Transverse colon (tissue), 3 donors: Measurements from ENCODE around the gene IER5L.

ENCODE experiments used
- CTCF ChIP-seq, 5 experiments: fragments of 200-600 bp in 3 of 5; fragments of 450-650 bp in 2 of 5; sonication (generic) in 3 of 5; IDR thresholded peaks; 1 replicate in 2 of 5; 2 replicates in 3 of 5; pipeline ENCODE4 v1.5.1; 2016 to 2017; ENCODE audit warnings: antibody characterized with exemption in 5 of 5, inconsistent platforms in 3 of 5, mild to moderate bottlenecking in 2 of 5, moderate library complexity in 1 of 5
- EP300 ChIP-seq: sonication (generic); formaldehyde crosslinking; IDR thresholded peaks from one replicate; pipeline ENCODE4 v1.6.1; 2017; ENCODE audit warnings: antibody characterized with exemption, low read depth
- POLR2A ChIP-seq: fragments of 450-650 bp; IDR thresholded peaks from one replicate; pipeline ENCODE4 v1.6.1; 2016; ENCODE audit warnings: antibody characterized with exemption, mild to moderate bottlenecking, moderate library complexity

GRCh38 chr9:129150672-129151211, 27.3 kb downstream of the IER5L start:
- TF ChIP-seq POLR2A: no peak
- TF ChIP-seq EP300: no peak
- TF ChIP-seq CTCF (IDR thresholded peaks at IDR 0.05): no peak
